Vagina (tissue), 2 donors: ENCODE results near the gene INS. TPM values are rescaled to one million over a fixed set of nuclear protein-coding genes. Genes with fewer than 3 reads are reported as not detected.

Experiments used
- DNase-seq, 2 donors: peaks; one replicate each; pipeline ENCODE4 v3.0.0-alpha.2; 2017; ENCODE audit errors: extremely low spot score in 2 of 2
- H3K27ac ChIP-seq: fragments of 200-600 bp; sonication (generic); one replicate; pipeline ENCODE4 v1.5.1; 2019
- H3K27me3 ChIP-seq: fragments of 200-600 bp; sonication (generic); one replicate; pipeline ENCODE4 v1.5.1; 2019
- H3K36me3 ChIP-seq, 2 donors: fragments of 200-600 bp; sonication (generic); one replicate each; pipeline ENCODE4 v1.5.1; 2017 to 2019
- H3K4me1 ChIP-seq: fragments of 200-600 bp; sonication (generic); one replicate; pipeline ENCODE4 v1.5.1; 2019
- H3K4me3 ChIP-seq, 2 donors: fragments of 200-600 bp; sonication (generic); 1 replicate in 1 of 2; 2 replicates in 1 of 2; pipeline ENCODE4 v1.5.1; 2016 to 2019
- H3K9me3 ChIP-seq: fragments of 200-600 bp; sonication (generic); one replicate; pipeline ENCODE4 v1.5.1; 2019
- POLR2A ChIP-seq, 2 donors: fragments of 450-650 bp; IDR thresholded peaks; one replicate each; pipeline ENCODE4 v1.6.1; 2017; ENCODE audit warnings: antibody characterized with exemption in 2 of 2, mild to moderate bottlenecking in 2 of 2, moderate library complexity in 2 of 2
- POLR2AphosphoS5 ChIP-seq, 2 donors: sonication (generic); formaldehyde crosslinking; IDR thresholded peaks; one replicate each; pipeline ENCODE4 v1.9.0; 2017; ENCODE audit warnings: antibody characterized with exemption in 2 of 2, mild to moderate bottlenecking in 2 of 2, low read depth in 1 of 2; ENCODE audit not compliant: insufficient read depth in 1 of 2
- intact Hi-C: fragments of 100-400 bp; cut with DNase I; formaldehyde crosslinking; loops from one replicate; pipeline ENCODE4 v1.15.1; 2023
- total RNA-seq: library from RNA; depleted of rRNA; stranded (reverse); fragments of >200 nt; gene quantifications from one replicate; pipeline ENCODE4 v1.2.3, GENCODE V29; 2016
- TF ChIP-seq, protein P1 (sequence below), 3 experiments: fragments of 450-650 bp in 2 of 3; fragments of 200-600 bp in 1 of 3; sonication (generic) in 1 of 3; IDR thresholded peaks; one replicate each; pipeline ENCODE4 v1.5.1; 2017 to 2019; ENCODE audit warnings: antibody characterized with exemption in 3 of 3, mild to moderate bottlenecking in 2 of 3, moderate library complexity in 2 of 3

Gene INS
- not detected for total RNA-seq

- no peaks in the 10 kb centered on the region for H3K27me3 ChIP-seq
- no peak for TF ChIP-seq POLR2AphosphoS5 (IDR thresholded peaks at IDR 0.05; ENCODE audit: insufficient read depth in 1 of 2, low read depth in 1 of 2)
- H3K36me3 ChIP-seq, result no peaks in the 10 kb centered on the region
- no peaks in the 10 kb centered on the region for H3K4me1 ChIP-seq
- H3K9me3 ChIP-seq, result no peaks in the 10 kb centered on the region
- no peak within 1 kb of the TSS for H3K27ac ChIP-seq
- H3K4me3 ChIP-seq, result no peak within 1 kb of the TSS
- intact Hi-C loops, result no loop called here
- DNase-seq, result no peak
These were observed at the start of gene INS for GRCh38 chr11:2160736-2161259. INS (minus strand) TSS chr11:2161209; CDS start chr11:2160971, 238 bp downstream.

- intact Hi-C loops, result no loop called here
- Histone ChIP-seq H3K9me3 (no peaks in the 10 kb centered on the region), H3K27ac (no peak overlapping the region), H3K4me1 (no peaks in the 10 kb centered on the region), H3K36me3 (no peaks in the 10 kb centered on the region), H3K4me3 (no peak overlapping the region), H3K27me3 (no peaks in the 10 kb centered on the region)
- peak; percentile 77 to 91 for DNase-seq
- TF ChIP-seq, protein P1, sequence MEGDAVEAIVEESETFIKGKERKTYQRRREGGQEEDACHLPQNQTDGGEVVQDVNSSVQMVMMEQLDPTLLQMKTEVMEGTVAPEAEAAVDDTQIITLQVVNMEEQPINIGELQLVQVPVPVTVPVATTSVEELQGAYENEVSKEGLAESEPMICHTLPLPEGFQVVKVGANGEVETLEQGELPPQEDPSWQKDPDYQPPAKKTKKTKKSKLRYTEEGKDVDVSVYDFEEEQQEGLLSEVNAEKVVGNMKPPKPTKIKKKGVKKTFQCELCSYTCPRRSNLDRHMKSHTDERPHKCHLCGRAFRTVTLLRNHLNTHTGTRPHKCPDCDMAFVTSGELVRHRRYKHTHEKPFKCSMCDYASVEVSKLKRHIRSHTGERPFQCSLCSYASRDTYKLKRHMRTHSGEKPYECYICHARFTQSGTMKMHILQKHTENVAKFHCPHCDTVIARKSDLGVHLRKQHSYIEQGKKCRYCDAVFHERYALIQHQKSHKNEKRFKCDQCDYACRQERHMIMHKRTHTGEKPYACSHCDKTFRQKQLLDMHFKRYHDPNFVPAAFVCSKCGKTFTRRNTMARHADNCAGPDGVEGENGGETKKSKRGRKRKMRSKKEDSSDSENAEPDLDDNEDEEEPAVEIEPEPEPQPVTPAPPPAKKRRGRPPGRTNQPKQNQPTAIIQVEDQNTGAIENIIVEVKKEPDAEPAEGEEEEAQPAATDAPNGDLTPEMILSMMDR (IDR thresholded peaks at IDR 0.05), result no peak
- TF ChIP-seq POLR2A (IDR thresholded peaks at IDR 0.05), result no peak
- TF ChIP-seq POLR2AphosphoS5 (IDR thresholded peaks at IDR 0.05; ENCODE audit: insufficient read depth in 1 of 2, low read depth in 1 of 2), result no peak
These were observed 49.5 kb upstream of the INS start for GRCh38 chr11:2210366-2211112.

- TF ChIP-seq POLR2AphosphoS5 (IDR thresholded peaks at IDR 0.05; ENCODE audit: insufficient read depth in 1 of 2, low read depth in 1 of 2) (no peak), POLR2A (IDR thresholded peaks at IDR 0.05) (no peak)
- TF ChIP-seq, protein P1 (IDR thresholded peaks at IDR 0.05), result no peak
- intact Hi-C loops, result loop anchor here (10.0 kb wide), 1 partner anchor 325 kb away; no protein-coding TSS in a partner anchor
- Histone ChIP-seq H3K27me3 (no peaks in the 10 kb centered on the region), H3K9me3 (no peaks in the 10 kb centered on the region), H3K36me3 (no peaks in the 10 kb centered on the region), H3K4me3 (no peak overlapping the region), H3K27ac (no peak overlapping the region), H3K4me1 (no peaks in the 10 kb centered on the region)
- DNase-seq, result peak in 1 of 2 donors; percentile 64
These were observed 48.9 kb upstream of the INS start for GRCh38 chr11:2209900-2210321.

DNA sequence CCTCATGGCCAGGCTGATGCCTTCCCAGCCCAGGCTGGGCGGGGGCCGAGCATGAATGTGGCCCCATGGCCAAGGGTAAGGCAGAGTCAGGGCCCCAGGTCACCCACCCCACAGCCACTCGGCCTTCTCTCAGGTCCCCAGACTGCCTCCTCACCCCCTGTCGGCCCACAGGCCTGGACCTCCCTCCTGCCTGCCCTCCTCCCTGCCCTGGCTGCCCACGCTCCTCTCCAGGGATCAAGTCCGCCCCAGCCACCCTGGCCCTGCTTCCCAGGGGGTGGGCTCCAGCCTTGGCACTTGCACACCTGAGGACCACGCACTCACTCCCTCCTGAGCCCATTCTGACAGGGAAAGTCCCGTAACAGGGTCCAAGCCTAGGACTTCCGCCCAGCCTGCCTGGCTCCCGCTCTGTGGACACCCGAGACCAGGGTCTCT, 48.4 kb upstream of the INS start:
- intact Hi-C loops, result loop anchor here (10.0 kb wide), 1 partner anchor 325 kb away; no protein-coding TSS in a partner anchor
- H3K27ac ChIP-seq, result no peak overlapping the region
- no peaks in the 10 kb centered on the region for H3K9me3 ChIP-seq
- H3K4me1 ChIP-seq, result no peaks in the 10 kb centered on the region
- TF ChIP-seq POLR2AphosphoS5 (IDR thresholded peaks at IDR 0.05; ENCODE audit: insufficient read depth in 1 of 2, low read depth in 1 of 2) (no peak), POLR2A (IDR thresholded peaks at IDR 0.05) (no peak)
- TF ChIP-seq, protein P1 (IDR thresholded peaks at IDR 0.05), result no peak
- H3K36me3 ChIP-seq, result no peaks in the 10 kb centered on the region
- no peak overlapping the region for H3K4me3 ChIP-seq
- no peaks in the 10 kb centered on the region for H3K27me3 ChIP-seq
- peak; percentile 83 to 94 for DNase-seq

DNA sequence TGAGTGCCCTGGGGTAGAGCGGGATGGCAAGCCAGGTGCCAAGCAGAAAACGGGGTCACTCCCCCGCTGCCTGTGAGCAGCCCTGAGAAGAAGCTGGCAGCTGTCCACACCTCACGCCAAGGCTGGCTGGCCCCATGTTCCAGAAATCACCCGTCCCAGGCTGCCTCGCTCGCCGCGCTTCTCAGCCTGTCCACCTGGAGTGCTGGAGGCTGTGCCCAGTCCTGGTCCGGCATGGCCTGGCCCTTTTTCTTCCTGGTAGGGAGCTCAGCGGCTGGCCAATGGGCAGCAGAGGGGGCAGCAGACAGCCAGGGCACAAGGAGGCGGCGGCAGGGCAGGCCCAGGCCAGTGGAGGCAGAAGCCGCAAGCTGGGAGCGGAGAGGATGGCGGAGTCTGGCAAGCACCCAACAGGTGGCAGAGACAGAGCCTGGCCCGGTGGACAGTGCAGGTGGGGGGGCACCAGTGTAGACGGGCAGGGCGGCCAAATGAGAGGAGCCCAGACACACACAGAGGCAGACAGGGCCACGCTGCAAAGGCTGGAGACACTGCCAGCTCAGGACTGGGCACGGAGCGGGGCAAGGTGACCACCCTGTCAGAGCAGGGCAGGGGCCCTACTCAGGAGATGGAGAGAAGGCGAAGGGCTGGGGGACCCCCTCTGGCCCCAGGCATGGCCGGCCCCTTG, 47.8 kb upstream of the INS start:
- no peak for TF ChIP-seq POLR2AphosphoS5 (IDR thresholded peaks at IDR 0.05; ENCODE audit: insufficient read depth in 1 of 2, low read depth in 1 of 2)
- TF ChIP-seq POLR2A (IDR thresholded peaks at IDR 0.05), result no peak
- TF ChIP-seq, protein P1 (IDR thresholded peaks at IDR 0.05), result no peak
- Histone ChIP-seq H3K4me1 (no peaks in the 10 kb centered on the region), H3K27me3 (no peaks in the 10 kb centered on the region), H3K36me3 (no peaks in the 10 kb centered on the region), H3K4me3 (no peak overlapping the region), H3K27ac (no peak overlapping the region), H3K9me3 (no peaks in the 10 kb centered on the region)
- peak; percentile 79 to 94 for DNase-seq
- intact Hi-C loops, result loop anchor here (10.0 kb wide), 1 partner anchor 326 kb away; no protein-coding TSS in a partner anchor
